HG02798 (cell line): ENCODE data around the gene MTMR10.

Experiments used
- ATAC-seq: cut with Tn5 transposase; IDR thresholded peaks from one replicate; pipeline ENCODE4 v1.9.1; 2021; ENCODE audit warnings: mild to moderate bottlenecking; ENCODE audit not compliant: unreplicated experiment, poor library complexity

MTMR10 gene, protein sequence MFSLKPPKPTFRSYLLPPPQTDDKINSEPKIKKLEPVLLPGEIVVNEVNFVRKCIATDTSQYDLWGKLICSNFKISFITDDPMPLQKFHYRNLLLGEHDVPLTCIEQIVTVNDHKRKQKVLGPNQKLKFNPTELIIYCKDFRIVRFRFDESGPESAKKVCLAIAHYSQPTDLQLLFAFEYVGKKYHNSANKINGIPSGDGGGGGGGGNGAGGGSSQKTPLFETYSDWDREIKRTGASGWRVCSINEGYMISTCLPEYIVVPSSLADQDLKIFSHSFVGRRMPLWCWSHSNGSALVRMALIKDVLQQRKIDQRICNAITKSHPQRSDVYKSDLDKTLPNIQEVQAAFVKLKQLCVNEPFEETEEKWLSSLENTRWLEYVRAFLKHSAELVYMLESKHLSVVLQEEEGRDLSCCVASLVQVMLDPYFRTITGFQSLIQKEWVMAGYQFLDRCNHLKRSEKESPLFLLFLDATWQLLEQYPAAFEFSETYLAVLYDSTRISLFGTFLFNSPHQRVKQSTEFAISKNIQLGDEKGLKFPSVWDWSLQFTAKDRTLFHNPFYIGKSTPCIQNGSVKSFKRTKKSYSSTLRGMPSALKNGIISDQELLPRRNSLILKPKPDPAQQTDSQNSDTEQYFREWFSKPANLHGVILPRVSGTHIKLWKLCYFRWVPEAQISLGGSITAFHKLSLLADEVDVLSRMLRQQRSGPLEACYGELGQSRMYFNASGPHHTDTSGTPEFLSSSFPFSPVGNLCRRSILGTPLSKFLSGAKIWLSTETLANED

DNA sequence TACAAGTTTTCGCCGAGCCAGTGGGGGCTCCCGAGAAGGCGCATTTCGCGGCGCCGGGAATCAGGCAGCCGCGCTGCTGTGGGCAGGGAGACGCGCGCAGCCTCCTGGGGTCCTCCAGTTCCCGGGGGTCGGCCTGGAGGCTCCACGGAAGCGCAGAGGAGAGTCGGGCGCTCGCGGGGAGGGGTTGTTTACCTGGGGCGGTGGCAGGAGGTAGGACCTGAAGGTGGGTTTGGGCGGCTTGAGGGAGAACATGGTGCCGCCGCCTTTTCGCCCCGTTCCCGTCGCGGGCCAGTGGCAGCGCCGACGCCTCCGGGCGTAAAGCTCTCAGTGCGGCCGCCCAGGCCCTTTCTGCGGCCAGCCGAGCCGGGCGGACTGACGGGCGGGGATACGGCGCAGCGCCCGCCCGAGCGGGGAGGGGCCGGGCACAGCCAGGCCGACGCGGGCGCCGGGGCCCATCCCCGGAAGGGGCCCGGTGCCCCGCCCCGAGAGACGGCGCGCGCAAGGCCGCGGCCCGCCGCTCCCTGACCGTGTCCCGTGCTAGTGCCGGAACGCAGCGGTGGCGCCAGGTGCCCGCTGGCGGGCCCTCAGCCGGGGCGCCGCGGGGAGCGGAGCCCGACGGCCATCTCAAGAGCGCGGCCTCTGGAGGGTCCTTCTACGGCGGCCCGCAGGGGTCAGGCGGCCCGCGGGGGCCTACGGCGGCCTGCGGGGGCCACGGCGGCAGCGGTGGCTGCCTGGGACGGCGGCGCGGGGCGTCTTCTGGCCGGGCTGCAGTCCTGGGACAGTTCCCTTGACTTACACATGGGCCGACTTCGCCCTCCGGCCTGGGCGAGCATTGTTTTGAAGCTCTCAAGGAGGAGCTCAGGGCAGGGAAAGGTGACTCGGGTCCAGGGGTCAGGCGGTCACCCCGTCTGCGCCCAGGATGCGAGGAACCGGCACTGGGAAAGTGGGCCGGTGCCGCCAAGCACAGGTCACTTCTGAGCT, at the start of gene MTMR10:
MTMR10 (minus strand) TSS at position 374 of the 981 bp plus-strand sequence; CDS start at position 252, 122 bp downstream.
- ATAC-seq: peak; percentile 93

DNA sequence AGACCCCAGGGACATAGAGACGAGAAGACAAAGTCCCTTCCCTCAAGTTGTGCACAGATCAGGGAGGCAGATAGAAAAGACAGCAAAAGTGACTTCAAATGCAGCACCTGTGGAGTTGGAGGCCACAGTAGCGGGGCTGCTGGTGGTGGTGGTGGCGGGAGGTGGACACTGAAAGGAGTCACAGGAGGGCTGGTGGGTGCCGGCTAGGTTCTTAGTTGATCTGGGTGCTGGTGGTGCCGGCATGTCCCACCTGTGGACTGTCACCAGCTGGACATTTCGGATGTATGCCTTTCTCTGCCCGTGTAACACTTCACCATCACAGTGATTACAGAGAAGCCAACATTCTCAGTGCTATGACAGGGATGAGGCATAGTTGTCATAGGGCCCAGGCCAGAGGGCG, 49.2 kb upstream of the MTMR10 start:
- ATAC-seq: no peak

DNA sequence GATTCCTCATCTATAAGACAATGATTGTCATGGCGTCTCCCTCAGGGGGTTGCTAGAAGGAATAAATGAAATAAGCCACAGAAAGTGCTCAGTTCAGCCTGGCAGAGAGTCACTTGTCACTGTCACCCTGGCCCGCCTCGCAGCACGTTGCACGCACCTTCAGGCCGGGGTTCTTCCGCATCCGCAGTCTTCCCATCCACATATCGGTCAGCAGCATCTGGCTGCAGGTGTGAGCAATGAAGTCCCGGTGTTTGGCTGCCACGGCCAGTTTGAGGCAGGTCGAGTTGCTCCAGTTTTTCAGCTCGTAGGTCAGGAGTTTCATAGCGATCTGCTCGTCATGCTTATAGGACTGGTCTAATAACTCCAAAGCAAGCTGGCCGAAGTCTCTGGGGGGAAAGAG, 48.5 kb upstream of the MTMR10 start:
- ATAC-seq: no peak

DNA sequence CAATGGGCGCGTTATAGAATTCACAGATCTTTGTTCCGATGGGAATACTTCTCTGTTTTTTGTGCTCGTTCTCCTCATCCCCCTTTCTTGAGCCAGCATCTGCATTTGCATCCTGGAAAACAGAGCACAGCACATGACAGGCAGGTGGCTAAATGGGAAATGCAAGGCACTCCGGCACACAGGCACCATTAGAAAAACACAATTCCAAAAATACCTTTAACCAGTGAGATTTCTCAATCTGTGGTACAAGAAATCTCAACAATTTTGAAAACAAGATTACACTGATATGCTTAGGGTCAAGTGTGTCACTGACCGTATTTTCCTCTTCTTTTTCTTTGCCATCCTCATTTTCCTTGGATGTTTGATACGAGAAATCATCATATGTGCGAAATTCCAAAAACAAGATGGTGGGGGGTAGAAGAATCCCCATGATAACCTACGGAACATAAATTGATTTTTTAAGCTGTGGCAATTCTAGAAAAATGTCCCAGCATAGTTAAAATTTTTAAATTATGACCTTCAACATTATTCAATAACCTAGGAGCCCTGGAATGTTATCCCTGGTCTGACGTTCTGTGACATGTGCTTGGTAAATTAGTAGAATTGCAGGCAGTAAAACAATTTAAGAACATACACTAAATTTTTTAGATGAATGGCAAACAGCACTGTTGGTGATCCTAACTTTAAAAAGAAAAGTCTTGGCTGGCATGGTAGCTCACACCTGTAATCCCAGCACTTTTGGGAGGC, 46.5 kb upstream of the MTMR10 start:
- no peak for ATAC-seq

DNA sequence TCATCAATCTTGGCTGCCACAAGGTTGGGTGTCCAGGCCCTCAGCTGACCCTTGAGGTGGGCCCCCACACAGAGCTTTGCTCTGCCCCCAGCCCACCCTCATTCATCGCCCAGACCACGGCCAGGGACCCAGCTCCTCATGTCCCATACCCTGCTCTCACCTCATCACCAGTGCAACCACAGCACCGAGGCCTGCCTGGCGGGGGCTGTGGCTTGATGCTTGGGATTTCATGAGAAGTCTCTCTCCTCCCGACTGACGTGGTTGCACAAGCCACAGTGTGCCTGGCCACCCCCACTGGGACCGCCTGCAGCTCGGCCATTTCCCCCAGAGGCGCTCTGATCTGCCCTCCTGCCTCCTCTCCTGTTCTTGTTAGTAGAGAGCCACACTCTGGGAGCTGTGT, 45.4 kb upstream of the MTMR10 start:
- ATAC-seq: no peak

DNA sequence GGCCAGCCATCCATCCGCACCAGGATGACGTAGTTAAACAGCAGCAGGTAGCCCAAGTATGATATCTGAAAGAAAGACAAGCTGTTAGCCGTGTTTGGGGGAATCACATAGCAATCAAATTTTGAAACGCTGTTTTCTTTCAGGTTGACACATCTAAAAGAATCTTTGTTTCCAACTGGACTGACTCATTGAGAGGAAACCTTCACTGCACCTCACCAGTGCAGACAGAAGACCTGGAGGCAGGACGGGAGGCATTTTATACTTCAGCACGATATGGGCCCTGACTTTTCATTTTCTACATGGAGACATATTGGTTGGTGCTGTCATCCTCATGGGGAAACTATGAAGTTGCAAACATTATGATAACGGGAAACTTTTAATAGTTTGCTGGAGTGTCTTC, 44.2 kb upstream of the MTMR10 start:
- no peak for ATAC-seq

DNA sequence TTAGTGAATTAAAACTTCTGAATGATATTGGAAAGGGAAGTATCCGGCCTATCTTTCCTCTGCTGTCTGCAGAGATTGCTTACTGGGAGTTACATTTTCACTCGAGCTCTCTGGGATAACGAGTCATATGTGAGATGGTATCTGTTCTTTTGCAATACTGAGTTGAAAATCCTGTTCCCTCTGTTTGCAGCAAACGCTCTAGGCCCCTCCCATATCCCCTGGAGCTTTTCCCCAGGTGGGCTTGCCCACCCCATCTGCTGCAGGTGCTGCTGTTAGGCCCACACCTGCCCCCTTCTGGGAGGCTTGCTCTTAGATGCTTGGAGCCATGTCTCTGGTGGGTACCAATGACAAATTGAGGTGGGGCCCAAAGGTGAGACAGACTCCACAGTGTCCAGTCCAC, 42.7 kb upstream of the MTMR10 start:
- no peak for ATAC-seq

DNA sequence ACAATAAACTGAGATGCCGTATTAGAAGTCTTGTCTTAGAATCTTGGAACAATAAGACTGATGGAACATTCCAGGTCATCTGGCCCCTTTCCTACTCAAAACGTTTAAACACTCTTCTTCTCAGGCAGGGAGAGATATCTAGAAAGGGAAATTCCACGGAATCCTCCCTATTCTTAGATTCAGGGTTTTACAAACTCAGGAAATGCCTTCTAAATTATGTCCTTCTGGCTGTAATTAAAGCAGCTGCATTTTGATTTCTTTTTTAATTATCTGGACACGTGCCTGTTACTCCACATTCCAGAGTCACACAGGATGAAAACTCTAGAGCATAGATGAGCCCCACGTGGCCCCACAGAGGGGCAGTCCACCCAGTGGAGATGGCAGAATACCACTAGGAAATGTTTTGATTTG, 41.5 kb upstream of the MTMR10 start:
- ATAC-seq: no peak

DNA sequence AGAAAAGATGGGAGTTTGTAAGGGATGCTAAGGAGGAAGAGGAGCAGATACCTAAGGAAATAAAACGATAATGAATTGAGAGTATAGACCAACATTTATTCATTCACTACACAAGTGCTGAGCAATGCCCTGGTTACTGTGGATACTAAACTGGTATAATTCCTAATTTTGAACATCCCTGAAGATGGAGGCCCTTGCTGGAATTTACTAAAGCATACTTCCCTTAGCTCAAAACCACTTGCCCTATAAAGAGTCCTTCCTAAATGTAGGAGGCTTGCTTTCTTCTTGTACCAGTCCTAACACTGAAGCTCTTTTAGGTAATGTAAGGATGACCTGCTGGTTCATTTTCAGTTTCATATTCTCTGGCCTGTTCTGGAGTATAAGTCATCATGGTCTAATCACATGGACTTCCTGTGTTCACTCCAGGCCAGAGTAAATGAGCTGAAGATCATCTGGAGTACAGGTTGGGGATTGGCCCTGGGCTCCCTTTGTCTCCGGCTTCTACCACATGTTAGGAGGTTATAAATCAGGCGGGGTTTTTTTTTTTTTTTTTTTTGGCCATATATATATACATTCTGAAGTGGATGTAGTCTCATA, 40.1 kb upstream of the MTMR10 start:
- peak; percentile 80 for ATAC-seq

DNA sequence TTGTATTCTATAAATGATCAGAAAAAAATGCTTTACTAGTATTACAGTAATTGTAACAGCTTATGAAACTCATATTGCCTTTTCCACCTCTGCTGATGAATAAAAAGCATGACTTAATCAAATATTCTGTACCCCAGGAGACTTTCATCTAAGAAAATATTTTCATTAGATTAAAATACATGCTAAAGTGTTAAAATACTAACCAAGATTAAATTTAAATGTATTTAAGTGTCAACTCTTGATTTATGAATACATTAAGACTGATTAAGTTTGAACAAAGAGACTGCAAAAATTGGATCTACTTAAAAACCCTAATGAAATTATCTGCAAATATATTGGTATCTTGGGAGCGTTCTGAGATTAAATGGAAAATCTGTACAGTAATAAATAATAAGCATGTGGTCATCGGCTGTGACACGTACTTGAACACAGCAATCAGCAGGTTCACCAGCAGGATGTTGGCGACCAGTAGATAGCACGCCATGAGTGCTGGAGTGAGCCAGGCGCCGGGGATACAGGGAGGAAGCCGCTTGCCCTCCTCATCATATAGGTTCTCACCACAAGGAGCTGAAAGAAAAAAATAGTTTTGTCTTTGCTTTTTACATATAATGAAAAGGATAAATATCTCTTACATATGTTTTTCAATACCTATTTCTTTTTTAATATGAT, 36.6 kb upstream of the MTMR10 start:
- no peak for ATAC-seq

DNA sequence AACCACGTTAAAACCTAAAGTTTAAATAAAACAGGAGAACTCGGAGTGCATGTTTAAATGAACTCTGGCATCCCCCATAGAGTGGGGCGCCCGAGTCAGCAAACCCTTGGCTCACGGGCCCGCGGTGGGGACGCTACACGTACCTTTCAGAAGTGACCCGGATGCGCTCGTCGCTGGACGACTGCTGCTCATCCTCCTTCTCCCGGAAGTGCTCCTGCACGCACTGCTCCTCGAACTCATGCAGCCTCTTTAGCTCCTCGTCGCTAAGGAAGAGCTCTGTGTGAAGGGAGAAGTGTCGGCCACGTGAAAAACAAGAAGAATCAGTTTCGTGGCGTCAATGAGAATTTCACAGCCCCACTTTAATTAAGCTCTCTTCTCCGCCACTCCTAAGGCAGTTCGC, 34.6 kb upstream of the MTMR10 start:
- ATAC-seq: no peak

DNA sequence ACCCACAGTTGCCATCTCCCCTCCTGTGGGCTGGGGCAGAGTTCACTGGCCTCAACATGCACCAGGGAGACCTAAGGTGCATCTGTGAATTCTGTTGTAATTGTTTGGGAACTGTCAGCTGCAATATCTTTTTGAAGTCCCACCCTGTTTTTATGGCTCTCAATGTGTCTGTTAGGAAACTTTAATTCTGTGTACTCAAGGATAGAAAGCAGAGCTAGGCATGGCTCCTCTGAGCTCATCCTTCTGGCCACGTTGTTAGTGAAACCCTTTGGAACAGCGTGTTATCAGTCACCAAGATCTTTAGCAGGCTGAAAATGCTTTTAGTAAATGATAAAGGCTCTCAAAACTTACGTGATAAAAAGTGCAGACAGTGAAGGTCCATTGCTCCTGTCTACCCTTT, 33.6 kb upstream of the MTMR10 start:
- ATAC-seq: no peak

DNA sequence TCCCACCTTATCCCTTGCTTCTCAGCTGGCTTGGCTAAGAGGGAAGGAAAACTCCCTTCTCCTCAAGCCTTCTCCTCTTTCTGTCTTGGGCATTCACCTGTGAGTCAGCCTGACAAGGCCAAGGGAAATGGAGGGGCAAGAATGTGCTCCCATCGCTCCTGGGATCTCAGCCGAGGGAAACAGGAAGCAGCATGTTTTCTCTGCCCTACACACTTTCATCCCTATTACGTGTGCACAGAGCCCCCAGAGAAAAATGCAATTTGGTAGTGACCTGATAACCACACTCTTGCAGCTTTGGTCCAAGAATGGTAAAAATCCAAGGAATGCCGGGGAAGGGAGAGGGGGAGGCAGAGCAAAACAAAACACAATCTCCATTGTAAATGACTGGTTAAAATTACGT, 32.9 kb upstream of the MTMR10 start:
- no peak for ATAC-seq

DNA sequence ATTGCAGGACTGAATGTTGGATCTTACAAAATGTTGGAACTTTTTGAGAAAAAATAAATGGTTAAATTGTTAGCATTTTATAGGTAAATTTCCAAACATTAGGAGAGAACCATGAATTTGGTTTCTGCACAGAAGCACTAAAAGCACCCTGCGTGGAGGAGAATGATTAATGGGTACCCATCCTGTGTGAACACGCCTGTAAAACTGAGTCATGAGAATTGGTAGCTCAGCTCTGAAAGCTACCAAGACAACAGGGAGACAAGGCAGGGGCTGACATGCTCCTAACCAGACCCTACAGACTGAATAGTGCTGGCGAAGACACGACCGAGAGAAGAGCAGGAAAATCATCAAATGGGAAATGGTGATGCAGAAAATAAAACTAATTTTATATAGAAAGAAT, 32.4 kb upstream of the MTMR10 start:
- no peak for ATAC-seq

DNA sequence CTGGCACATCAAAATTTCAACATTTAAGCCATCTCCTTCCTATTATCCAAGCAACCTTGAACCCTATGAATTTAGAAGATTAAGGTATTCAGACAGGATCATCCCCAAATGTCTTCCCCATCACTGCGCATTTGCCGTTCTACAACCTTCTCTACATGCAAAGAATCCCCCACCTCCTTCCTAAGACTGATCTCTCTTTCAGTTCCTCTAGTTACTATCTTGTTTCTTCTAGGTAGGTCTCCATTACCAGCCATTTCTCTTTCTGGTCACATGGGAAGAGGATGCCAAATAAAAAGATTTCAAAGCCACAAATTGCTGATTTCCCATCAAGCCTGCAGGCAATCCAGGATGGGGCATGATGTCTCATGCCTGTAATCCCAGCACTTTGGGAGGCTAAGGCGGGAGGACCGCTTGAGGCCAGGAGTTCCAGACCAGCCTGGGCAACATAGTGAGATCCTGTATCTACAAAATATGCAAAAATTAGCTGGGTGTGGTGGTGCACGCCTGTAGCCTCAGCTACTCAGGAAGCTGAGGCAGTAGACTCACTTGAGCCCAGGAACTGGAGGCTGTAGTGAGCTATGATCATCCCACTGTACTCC, 29.7 kb upstream of the MTMR10 start:
- no peak for ATAC-seq

DNA sequence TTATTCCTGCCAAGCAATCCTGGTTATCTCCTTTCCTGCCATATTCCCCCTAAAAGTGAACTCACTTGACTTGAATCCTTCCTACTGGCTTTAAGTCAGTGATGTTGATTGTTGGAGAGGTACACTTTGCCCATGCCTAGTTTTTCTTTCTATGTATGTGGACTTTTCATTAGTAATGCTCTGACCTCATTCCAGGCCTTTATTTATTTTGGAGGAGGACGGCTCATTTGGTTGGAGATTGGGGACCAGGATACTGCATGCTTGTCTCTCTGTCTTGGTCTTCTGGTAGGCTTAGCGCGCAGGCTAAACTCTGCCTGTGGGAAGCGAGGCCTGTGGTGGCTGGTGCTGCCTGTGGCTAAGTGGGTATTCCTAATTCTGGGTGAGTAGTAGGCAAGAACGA, 29.1 kb upstream of the MTMR10 start:
- ATAC-seq: no peak

DNA sequence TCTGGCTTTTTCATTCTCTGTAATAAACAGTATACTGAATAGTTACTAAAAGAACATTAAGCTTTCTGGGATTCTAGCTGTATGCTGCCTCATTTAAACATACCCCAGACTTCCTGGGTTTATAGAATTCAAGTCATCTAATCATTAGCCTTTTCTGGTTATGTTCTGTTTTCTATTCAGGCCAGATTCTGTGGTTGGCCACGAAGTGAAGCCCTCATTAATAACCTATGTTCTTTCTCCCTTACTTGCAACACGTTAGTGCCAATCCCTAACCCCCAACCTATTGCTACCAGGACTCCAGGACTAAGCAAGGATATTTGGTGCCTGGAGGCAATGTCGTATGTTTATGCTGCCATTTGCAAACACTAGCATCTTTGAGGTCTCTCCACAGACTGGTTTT, 28.6 kb upstream of the MTMR10 start:
- ATAC-seq: no peak

DNA sequence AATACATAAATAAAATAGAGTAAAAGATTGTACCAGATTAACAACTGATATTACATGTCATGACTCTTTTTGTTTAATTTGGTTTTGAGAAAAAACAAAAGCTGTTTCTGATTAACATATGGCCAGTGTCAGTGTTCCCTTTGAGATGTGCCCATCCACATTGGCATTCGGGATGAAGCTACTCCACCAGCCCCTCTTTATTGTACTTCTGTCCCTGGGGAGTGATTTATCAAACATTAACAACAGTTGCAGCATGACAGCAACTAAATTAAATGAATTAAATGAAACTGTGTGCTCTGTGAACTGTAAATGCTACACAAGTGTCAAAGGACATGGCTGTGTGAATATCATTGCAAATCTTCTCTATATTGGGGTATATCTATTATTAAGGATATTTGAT, 25.9 kb upstream of the MTMR10 start:
- ATAC-seq: no peak
